NCI-H1048 (cell line): Measurements from ENCODE around the gene AP5B1.
A peak's percentile ranks its signal among the peaks of the same experiment; 100 is the strongest.

ENCODE experiments used
- DNase-seq: peaks from one replicate; lab custom pipeline; 2025; lab: John Stamatoyannopoulos, UW

The AP5B1 gene

GRCh38 chr11:65798882-65799281 lies 18.1 kb upstream of the AP5B1 start:
- no peak for DNase-seq

DNA sequence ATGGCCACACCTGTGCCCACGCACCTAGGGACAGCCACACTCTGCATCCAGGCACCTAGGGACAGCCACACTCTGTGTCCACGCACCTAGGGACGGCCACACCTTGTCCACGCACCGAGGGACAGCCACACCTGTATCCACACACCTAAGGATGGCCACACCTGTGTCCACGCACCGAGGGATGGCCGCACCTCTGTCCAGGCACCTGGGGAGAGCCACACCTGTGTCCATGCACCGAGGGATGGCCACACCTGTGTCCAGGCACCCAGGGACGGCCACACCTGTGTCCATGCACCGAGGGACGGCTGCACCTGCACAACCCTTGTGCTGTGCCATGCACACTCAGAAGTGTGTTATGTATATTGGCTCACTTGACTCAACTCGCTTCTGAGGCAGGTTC lies 16.9 kb upstream of the AP5B1 start:
- DNase-seq, result no peak

- no peak for DNase-seq
Measured at GRCh38 chr11:65796726-65797601, 16.2 kb upstream of the AP5B1 start.

DNA sequence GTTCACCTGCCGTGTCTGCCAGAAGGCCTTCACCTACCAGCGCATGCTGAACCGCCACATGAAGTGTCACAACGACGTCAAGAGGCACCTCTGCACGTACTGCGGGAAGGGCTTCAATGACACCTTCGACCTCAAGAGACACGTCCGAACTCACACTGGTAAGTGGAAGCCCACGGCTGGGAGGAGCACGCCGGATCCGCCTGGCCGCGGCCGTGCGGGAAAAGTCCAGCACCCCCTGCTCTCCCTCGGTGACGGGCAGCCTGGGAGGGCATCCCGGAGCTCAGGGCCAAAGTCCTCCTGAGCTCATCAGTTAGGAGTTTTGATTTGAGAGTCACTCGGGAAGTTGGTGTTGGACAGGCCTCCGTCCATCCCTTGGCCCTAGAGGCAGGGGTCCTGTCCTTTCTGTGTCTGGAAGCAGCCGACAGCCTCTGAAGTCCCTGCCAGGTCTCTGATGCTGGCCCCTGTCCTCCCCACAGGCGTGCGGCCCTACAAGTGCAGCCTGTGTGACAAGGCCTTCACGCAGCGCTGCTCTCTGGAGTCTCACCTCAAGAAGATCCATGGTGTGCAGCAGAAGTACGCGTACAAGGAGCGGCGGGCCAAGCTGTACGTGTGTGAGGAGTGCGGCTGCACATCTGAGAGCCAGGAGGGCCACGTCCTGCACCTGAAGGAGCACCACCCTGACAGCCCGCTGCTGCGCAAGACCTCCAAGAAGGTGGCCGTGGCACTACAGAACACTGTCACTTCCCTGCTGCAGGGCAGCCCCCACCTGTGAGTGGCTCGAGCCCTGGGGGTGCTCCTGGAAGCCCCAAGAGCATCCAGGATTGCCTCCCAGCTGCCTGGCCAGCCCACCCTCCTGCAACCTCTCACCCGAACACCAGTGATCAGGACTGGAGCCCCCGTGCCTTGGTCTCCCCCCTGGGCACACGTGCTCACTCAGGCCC lies 14.1 kb upstream of the AP5B1 start:
- no peak for DNase-seq

GRCh38 chr11:65793625-65794400 lies 13.0 kb upstream of the AP5B1 start:
- DNase-seq, result no peak

GRCh38 chr11:65793144-65793581 lies 12.4 kb upstream of the AP5B1 start:
- no peak for DNase-seq

DNA sequence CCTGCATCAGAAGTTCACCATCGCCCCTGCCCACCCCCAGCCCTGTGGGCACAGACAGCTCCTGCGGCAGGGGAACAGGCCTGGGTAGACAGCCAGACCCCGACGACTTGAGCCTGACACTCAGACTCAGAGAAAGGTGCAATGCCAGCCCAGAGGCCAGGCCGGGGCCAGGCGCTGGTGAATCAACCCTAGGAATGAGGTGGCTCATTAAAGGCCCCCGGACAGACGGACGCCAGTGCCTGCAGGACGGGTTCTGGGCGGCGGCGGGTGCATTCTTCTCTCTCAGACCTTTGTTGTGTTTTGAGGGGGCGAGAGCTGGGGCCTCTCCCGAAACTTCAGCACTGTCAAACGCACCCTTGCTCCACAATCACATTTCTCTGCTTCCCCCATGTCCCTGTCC lies 11.7 kb upstream of the AP5B1 start:
- no peak for DNase-seq

DNA sequence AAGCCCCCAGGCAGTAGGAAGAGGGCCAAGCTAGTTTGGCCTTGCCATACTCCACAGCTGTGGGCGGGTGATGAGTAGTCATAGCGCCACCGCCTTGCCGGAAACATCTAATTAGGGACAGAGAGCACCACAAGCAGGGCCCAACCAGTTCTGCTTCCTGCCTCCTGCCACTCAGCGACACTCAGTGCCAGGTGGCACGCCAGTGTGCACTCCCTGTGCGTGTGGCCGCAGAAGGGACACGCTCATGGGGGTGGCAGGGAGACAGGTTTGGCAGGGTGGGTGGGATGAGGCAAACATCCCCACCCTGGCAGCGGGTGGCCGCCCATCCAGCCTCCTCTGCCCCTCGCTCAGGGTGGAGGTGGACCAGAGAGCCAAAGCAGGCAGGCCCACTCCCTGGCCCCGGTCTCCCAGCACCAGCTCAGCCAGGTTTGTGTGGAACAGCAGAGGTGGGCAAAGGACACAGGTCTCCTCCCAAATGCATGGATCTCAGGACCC lies 11.0 kb upstream of the AP5B1 start:
- DNase-seq, result no peak

- DNase-seq, result no peak
Measured at GRCh38 chr11:65790902-65791650, 10.3 kb upstream of the AP5B1 start.

GRCh38 chr11:65790104-65790901 lies 9.5 kb upstream of the AP5B1 start:
- DNase-seq, result no peak

GRCh38 chr11:65789230-65790103 lies 8.7 kb upstream of the AP5B1 start:
- DNase-seq, result no peak

GRCh38 chr11:65788821-65789220 lies 8.0 kb upstream of the AP5B1 start:
- DNase-seq, result no peak

GRCh38 chr11:65787649-65788622 lies 7.2 kb upstream of the AP5B1 start:
- DNase-seq, result no peak

GRCh38 chr11:65786786-65787636 lies 6.2 kb upstream of the AP5B1 start, which contains the start of gene OVOL1:
OVOL1 (plus strand) TSS chr11:65787063; CDS start chr11:65787374, 311 bp downstream.
- peak; percentile 63 for DNase-seq

GRCh38 chr11:65786008-65786785 lies 5.4 kb upstream of the AP5B1 start:
- DNase-seq, result no peak

- DNase-seq, result no peak
Measured at GRCh38 chr11:65785319-65786007, 4.7 kb upstream of the AP5B1 start.
